ENCODE data around the gene INO80D. TPM values are rescaled to one million over a fixed set of nuclear protein-coding genes. Genes with fewer than 3 reads are reported as not detected.
A peak's percentile ranks its signal among the peaks of the same experiment; 100 is the strongest.

Gene INO80D
- total and polyA plus RNA-seq, 2 of the 13 experiments (the other 11 are each of a cell fraction or from before 2014, with no cell fraction given) = 7.6 to 7.9 TPM

- TF ChIP-seq, protein P1, sequence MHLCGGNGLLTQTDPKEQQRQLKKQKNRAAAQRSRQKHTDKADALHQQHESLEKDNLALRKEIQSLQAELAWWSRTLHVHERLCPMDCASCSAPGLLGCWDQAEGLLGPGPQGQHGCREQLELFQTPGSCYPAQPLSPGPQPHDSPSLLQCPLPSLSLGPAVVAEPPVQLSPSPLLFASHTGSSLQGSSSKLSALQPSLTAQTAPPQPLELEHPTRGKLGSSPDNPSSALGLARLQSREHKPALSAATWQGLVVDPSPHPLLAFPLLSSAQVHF (CRISPR knock-in tag; IDR thresholded peaks at IDR 0.05) = no peak
- no peak for TF ChIP-seq ZNF276 (CRISPR knock-in tag; IDR thresholded peaks at IDR 0.05; ENCODE audit: low read depth)
- TF ChIP-seq NBN (conservative IDR thresholded peaks at IDR 0.05) = no peak
- no peak for TF ChIP-seq ZFY (CRISPR knock-in tag; IDR thresholded peaks at IDR 0.05)
- no peak for TF ChIP-seq ZNF563 (CRISPR knock-in tag; IDR thresholded peaks at IDR 0.05)
- no peak for TF ChIP-seq ZNF263 (CRISPR knock-in tag; IDR thresholded peaks at IDR 0.05)
- TF ChIP-seq, protein P2, sequence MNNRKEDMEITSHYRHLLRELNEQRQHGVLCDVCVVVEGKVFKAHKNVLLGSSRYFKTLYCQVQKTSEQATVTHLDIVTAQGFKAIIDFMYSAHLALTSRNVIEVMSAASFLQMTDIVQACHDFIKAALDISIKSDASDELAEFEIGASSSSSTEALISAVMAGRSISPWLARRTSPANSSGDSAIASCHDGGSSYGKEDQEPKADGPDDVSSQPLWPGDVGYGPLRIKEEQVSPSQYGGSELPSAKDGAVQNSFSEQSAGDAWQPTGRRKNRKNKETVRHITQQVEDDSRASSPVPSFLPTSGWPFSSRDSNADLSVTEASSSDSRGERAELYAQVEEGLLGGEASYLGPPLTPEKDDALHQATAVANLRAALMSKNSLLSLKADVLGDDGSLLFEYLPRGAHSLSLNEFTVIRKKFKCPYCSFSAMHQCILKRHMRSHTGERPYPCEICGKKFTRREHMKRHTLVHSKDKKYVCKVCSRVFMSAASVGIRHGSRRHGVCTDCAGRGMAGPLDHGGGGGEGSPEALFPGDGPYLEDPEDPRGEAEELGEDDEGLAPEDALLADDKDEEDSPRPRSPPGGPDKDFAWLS (CRISPR knock-in tag; IDR thresholded peaks at IDR 0.05; ENCODE audit: borderline replicate concordance) = no peak
- TF ChIP-seq ZNF546 (CRISPR knock-in tag; conservative IDR thresholded peaks at IDR 0.05) = no peak
- TF ChIP-seq MIER2 (CRISPR knock-in tag; IDR thresholded peaks at IDR 0.05) = no peak; the same call in 1 of the 2 replicates
- TF ChIP-seq KDM3A (CRISPR knock-in tag; IDR thresholded peaks at IDR 0.05; ENCODE audit: low read depth) = no peak
- TF ChIP-seq ZNF256 (CRISPR knock-in tag; conservative IDR thresholded peaks at IDR 0.05) = no peak
- 0 out of 2 replicates have a peak, but pooled peaks have one; percentile 75 for TF ChIP-seq ZNF354B (CRISPR knock-in tag; IDR thresholded peaks at IDR 0.05)
- TF ChIP-seq TMF1 (CRISPR knock-in tag; IDR thresholded peaks at IDR 0.05; ENCODE audit: low read depth) = 0 out of 2 replicates have a peak, but pooled peaks have one; percentile 58
- no peak for TF ChIP-seq SMAD3 (CRISPR knock-in tag; IDR thresholded peaks at IDR 0.05)
- TF ChIP-seq HOXA3 (CRISPR knock-in tag; IDR thresholded peaks at IDR 0.05) = no peak
- TF ChIP-seq ZNF713 (CRISPR knock-in tag; IDR thresholded peaks at IDR 0.05) = no peak
- TF ChIP-seq, protein P3, sequence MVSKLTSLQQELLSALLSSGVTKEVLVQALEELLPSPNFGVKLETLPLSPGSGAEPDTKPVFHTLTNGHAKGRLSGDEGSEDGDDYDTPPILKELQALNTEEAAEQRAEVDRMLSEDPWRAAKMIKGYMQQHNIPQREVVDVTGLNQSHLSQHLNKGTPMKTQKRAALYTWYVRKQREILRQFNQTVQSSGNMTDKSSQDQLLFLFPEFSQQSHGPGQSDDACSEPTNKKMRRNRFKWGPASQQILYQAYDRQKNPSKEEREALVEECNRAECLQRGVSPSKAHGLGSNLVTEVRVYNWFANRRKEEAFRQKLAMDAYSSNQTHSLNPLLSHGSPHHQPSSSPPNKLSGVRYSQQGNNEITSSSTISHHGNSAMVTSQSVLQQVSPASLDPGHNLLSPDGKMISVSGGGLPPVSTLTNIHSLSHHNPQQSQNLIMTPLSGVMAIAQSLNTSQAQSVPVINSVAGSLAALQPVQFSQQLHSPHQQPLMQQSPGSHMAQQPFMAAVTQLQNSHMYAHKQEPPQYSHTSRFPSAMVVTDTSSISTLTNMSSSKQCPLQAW (CRISPR knock-in tag; IDR thresholded peaks at IDR 0.05) = no peak
- TF ChIP-seq ZNF333 (CRISPR knock-in tag; IDR thresholded peaks at IDR 0.05; ENCODE audit: borderline replicate concordance) = no peak
- TF ChIP-seq THYN1 (CRISPR knock-in tag; IDR thresholded peaks at IDR 0.05; ENCODE audit: borderline replicate concordance, low read depth) = 0 out of 2 replicates have a peak, but pooled peaks have one; percentile 78
- no peak for TF ChIP-seq ZNF839 (CRISPR knock-in tag; IDR thresholded peaks at IDR 0.05; ENCODE audit: borderline replicate concordance)
- TF ChIP-seq DRAP1 (CRISPR knock-in tag; IDR thresholded peaks at IDR 0.05) = no peak
- TF ChIP-seq ZNF772 (CRISPR knock-in tag; IDR thresholded peaks at IDR 0.05) = 0 out of 2 replicates have a peak, but pooled peaks have one; percentile 52
- TF ChIP-seq SMARCE1 (IDR thresholded peaks at IDR 0.05; ENCODE audit: borderline replicate concordance) = no peak
- TF ChIP-seq TOE1 (CRISPR knock-in tag; IDR thresholded peaks at IDR 0.05) = no peak
- no peak for TF ChIP-seq KAT2B (IDR thresholded peaks at IDR 0.05; ENCODE audit: borderline replicate concordance, low read depth, low read length)
- no peak for TF ChIP-seq ZMYM2 (CRISPR knock-in tag; IDR thresholded peaks at IDR 0.05)
These were observed 137.5 kb downstream of the INO80D start (continued) for GRCh38 chr2:205948496-205948837.

Data from HepG2 (cell line).